Dermis microvascular lymphatic vessel endothelial cell (primary cell): ENCODE measurements around the gene DIP2B. TPM values are rescaled to one million over a fixed set of nuclear protein-coding genes. Genes with fewer than 3 reads are reported as not detected.

Experiments used
- DNase-seq, 2 donors: peaks; one replicate each; pipeline versions ENCODE4 v3.0.0 to v3.0.0-alpha.2; 2010; ENCODE audit warnings: low read depth in 2 of 2
- total RNA-seq: library from RNA; depleted of rRNA; stranded (reverse); fragments of >200 nt; gene quantifications from 2 replicates; pipeline ENCODE4 v1.2.1, GENCODE V29; 2014

DIP2B gene
- 24.8 and 32.7 TPM in 2 replicates for total RNA-seq

- peak; percentile 81 to 94 for DNase-seq
Measured at GRCh38 chr12:50504798-50505674, at the start of gene DIP2B. Gene DIP2B, plus strand, starts transcription at chr12:50504985. Its CDS starts 156 bp downstream, at chr12:50505141.

GRCh38 chr12:50458606-50459005 lies 46.2 kb upstream of the DIP2B start:
- no peak for DNase-seq

- DNase-seq = no peak
Measured at GRCh38 chr12:50467439-50467838, 37.3 kb upstream of the DIP2B start.

- no peak for DNase-seq
Measured at GRCh38 chr12:50477241-50477832, 27.4 kb upstream of the DIP2B start.

- DNase-seq = no peak
Measured at GRCh38 chr12:50482571-50482970, 22.2 kb upstream of the DIP2B start.

GRCh38 chr12:50483488-50483887 lies 21.3 kb upstream of the DIP2B start:
- DNase-seq = no peak

GRCh38 chr12:50488801-50489200 lies 16.0 kb upstream of the DIP2B start:
- peak in 1 of 2 donors; percentile 66 for DNase-seq

GRCh38 chr12:50498119-50498518 lies 6.7 kb upstream of the DIP2B start:
- peak in 1 of 2 donors; percentile 20 for DNase-seq

GRCh38 chr12:50505675-50506530 lies 1.1 kb downstream of the DIP2B start:
- DNase-seq = peak in 1 of 2 donors; percentile 64

- DNase-seq = no peak
Measured at GRCh38 chr12:50506753-50507473, 2.1 kb downstream of the DIP2B start.

- no peak for DNase-seq
Measured at GRCh38 chr12:50507474-50507838, 2.7 kb downstream of the DIP2B start.

- no peak for DNase-seq
Measured at GRCh38 chr12:50507930-50508329, 3.1 kb downstream of the DIP2B start.

GRCh38 chr12:50508414-50508813 lies 3.6 kb downstream of the DIP2B start:
- DNase-seq = no peak

- no peak for DNase-seq
Measured at GRCh38 chr12:50508970-50509663, 4.3 kb downstream of the DIP2B start.

GRCh38 chr12:50514526-50515276 lies 9.9 kb downstream of the DIP2B start:
- no peak for DNase-seq

- DNase-seq = no peak
Measured at GRCh38 chr12:50515587-50515986, 10.8 kb downstream of the DIP2B start.

- DNase-seq = peak in 1 of 2 donors; percentile 70
Measured at GRCh38 chr12:50517421-50518048, 12.8 kb downstream of the DIP2B start.

- no peak for DNase-seq
Measured at GRCh38 chr12:50518090-50518489, 13.3 kb downstream of the DIP2B start.

GRCh38 chr12:50519353-50519752 lies 14.6 kb downstream of the DIP2B start:
- DNase-seq = no peak
